ENCODE data around the gene FGFR2. TPM values are rescaled to one million over a fixed set of nuclear protein-coding genes. Genes with fewer than 3 reads are reported as not detected.
"Not testable (repeated sequence)": the region's sequence is repeated elsewhere in the genome, so short reads cannot be mapped to it uniquely, and the experiment has no call there.

Gene FGFR2
- total and polyA plus RNA-seq, 4 donors = 0.67 to 13.1 (median 5.2) TPM

GRCh38 chr10:121526801-121527221 lies 71.4 kb downstream of the FGFR2 start:
- intact Hi-C loops (cut with DNase I) = no loop called here
- no peaks in the 10 kb centered on the region for H3K9me3 ChIP-seq (ENCODE audit: control insufficient read depth, low read length)
- 90 to 94% methylated on average over 8 of the region's 8 CpGs for WGBS, 2 donors
- H3K27ac ChIP-seq (ENCODE audit: low read depth in 1 of 2, low read length in 2 of 2) = no peak overlapping the region
- no peak overlapping the region for H3K4me3 ChIP-seq (ENCODE audit: low read length in 2 of 2)
- ATAC-seq (ENCODE audit: low FRiP score) = no peak
- no peak for DNase-seq
- no peaks in the 10 kb centered on the region for H3K27me3 ChIP-seq (ENCODE audit: control insufficient read depth in 1 of 2, insufficient read depth in 2 of 2, low read length in 1 of 2)
- H3K36me3 ChIP-seq (ENCODE audit: control insufficient read depth in 1 of 2, insufficient read depth in 2 of 2, low read length in 1 of 2) = peaks cover 0 to 4% of the 10 kb centered on the region in 2 donors
- H3K4me1 ChIP-seq (ENCODE audit: control insufficient read depth in 1 of 2, insufficient read depth in 2 of 2, low read length in 2 of 2) = peaks cover 0 to 3% of the 10 kb centered on the region in 2 donors

- intact Hi-C loops (cut with DNase I) = no loop called here
- peaks cover 0 to 4% of the 10 kb centered on the region in 2 donors for H3K36me3 ChIP-seq (ENCODE audit: control insufficient read depth in 1 of 2, insufficient read depth in 2 of 2, low read length in 1 of 2)
- ATAC-seq (ENCODE audit: low FRiP score) (no peak), DNase-seq (no peak)
- no peaks in the 10 kb centered on the region for H3K9me3 ChIP-seq (ENCODE audit: control insufficient read depth, low read length)
- H3K27me3 ChIP-seq (ENCODE audit: control insufficient read depth in 1 of 2, insufficient read depth in 2 of 2, low read length in 1 of 2) = no peaks in the 10 kb centered on the region
- H3K27ac ChIP-seq (ENCODE audit: low read depth in 1 of 2, low read length in 2 of 2) = no peak overlapping the region
- WGBS, 2 donors = 96% methylated on average over 11 of the region's 11 CpGs
- H3K4me1 ChIP-seq (ENCODE audit: control insufficient read depth in 1 of 2, insufficient read depth in 2 of 2, low read length in 2 of 2) = peaks cover 0 to 3% of the 10 kb centered on the region in 2 donors
- no peak overlapping the region for H3K4me3 ChIP-seq (ENCODE audit: low read length in 2 of 2)
These were observed 72.0 kb downstream of the FGFR2 start for GRCh38 chr10:121526135-121526790.

- Histone ChIP-seq H3K4me3 (ENCODE audit: low read length in 2 of 2) (no peak overlapping the region), H3K36me3 (ENCODE audit: control insufficient read depth in 1 of 2, insufficient read depth in 2 of 2, low read length in 1 of 2) (peaks cover 0 to 4% of the 10 kb centered on the region in 2 donors), H3K27me3 (ENCODE audit: control insufficient read depth in 1 of 2, insufficient read depth in 2 of 2, low read length in 1 of 2) (no peaks in the 10 kb centered on the region), H3K4me1 (ENCODE audit: control insufficient read depth in 1 of 2, insufficient read depth in 2 of 2, low read length in 2 of 2) (peaks cover 0 to 3% of the 10 kb centered on the region in 2 donors), H3K27ac (ENCODE audit: low read depth in 1 of 2, low read length in 2 of 2) (no peak overlapping the region), H3K9me3 (ENCODE audit: control insufficient read depth, low read length) (no peaks in the 10 kb centered on the region)
- WGBS, 2 donors = 89 to 96% methylated on average over 16 of the region's 16 CpGs
- ATAC-seq (ENCODE audit: low FRiP score) = no peak
- DNase-seq = no peak
- intact Hi-C loops (cut with DNase I) = no loop called here
These were observed 72.8 kb downstream of the FGFR2 start for GRCh38 chr10:121525251-121526134.

- WGBS, 2 donors = 77 to 78% methylated on average over 17 of the region's 17 CpGs
- intact Hi-C loops (cut with DNase I) = no loop called here
- ATAC-seq (ENCODE audit: low FRiP score) (no peak), DNase-seq (no peak)
- peaks cover 0 to 4% of the 10 kb centered on the region in 2 donors for H3K36me3 ChIP-seq (ENCODE audit: control insufficient read depth in 1 of 2, insufficient read depth in 2 of 2, low read length in 1 of 2)
- H3K27ac ChIP-seq (ENCODE audit: low read depth in 1 of 2, low read length in 2 of 2) = no peak overlapping the region
- no peak overlapping the region for H3K4me3 ChIP-seq (ENCODE audit: low read length in 2 of 2)
- peaks cover 0 to 3% of the 10 kb centered on the region in 2 donors for H3K4me1 ChIP-seq (ENCODE audit: control insufficient read depth in 1 of 2, insufficient read depth in 2 of 2, low read length in 2 of 2)
- H3K9me3 ChIP-seq (ENCODE audit: control insufficient read depth, low read length) = no peaks in the 10 kb centered on the region
- no peaks in the 10 kb centered on the region for H3K27me3 ChIP-seq (ENCODE audit: control insufficient read depth in 1 of 2, insufficient read depth in 2 of 2, low read length in 1 of 2)
These were observed 74.0 kb downstream of the FGFR2 start for GRCh38 chr10:121524157-121524817.

GRCh38 chr10:121522831-121523230 lies 75.4 kb downstream of the FGFR2 start:
- H3K4me1 ChIP-seq (ENCODE audit: control insufficient read depth in 1 of 2, insufficient read depth in 2 of 2, low read length in 2 of 2) = peaks cover 0 to 3% of the 10 kb centered on the region in 2 donors
- no peak overlapping the region for H3K4me3 ChIP-seq (ENCODE audit: low read length in 2 of 2)
- no peak overlapping the region for H3K27ac ChIP-seq (ENCODE audit: low read depth in 1 of 2, low read length in 2 of 2)
- DNase-seq (no peak), ATAC-seq (ENCODE audit: low FRiP score) (no peak)
- WGBS, 2 donors = 94 to 100% methylated on average over 1 of the region's 1 CpG
- H3K27me3 ChIP-seq (ENCODE audit: control insufficient read depth in 1 of 2, insufficient read depth in 2 of 2, low read length in 1 of 2) = no peaks in the 10 kb centered on the region
- H3K36me3 ChIP-seq (ENCODE audit: control insufficient read depth in 1 of 2, insufficient read depth in 2 of 2, low read length in 1 of 2) = peaks cover 0 to 4% of the 10 kb centered on the region in 2 donors
- H3K9me3 ChIP-seq (ENCODE audit: control insufficient read depth, low read length) = no peaks in the 10 kb centered on the region
- intact Hi-C loops (cut with DNase I) = no loop called here

- 87 to 88% methylated on average over 11 of the region's 11 CpGs for whole genome bisulfite sequencing, 2 donors
- H3K4me1 ChIP-seq (ENCODE audit: control insufficient read depth in 1 of 2, insufficient read depth in 2 of 2, low read length in 2 of 2) = peaks cover 0 to 3% of the 10 kb centered on the region in 2 donors
- H3K27ac ChIP-seq (ENCODE audit: low read depth in 1 of 2, low read length in 2 of 2) = no peak overlapping the region
These were observed 76.3 kb downstream of the FGFR2 start for GRCh38 chr10:121521794-121522556.

GRCh38 chr10:121520526-121520925 lies 77.7 kb downstream of the FGFR2 start:
- H3K4me1 ChIP-seq (ENCODE audit: control insufficient read depth in 1 of 2, insufficient read depth in 2 of 2, low read length in 2 of 2); H3K4me3 ChIP-seq (ENCODE audit: low read length in 2 of 2); H3K9me3 ChIP-seq (ENCODE audit: control insufficient read depth, low read length); ATAC-seq (ENCODE audit: low FRiP score); intact Hi-C loops (cut with DNase I); H3K27me3 ChIP-seq (ENCODE audit: control insufficient read depth in 1 of 2, insufficient read depth in 2 of 2, low read length in 1 of 2); H3K27ac ChIP-seq (ENCODE audit: low read depth in 1 of 2, low read length in 2 of 2); DNase-seq; H3K36me3 ChIP-seq (ENCODE audit: control insufficient read depth in 1 of 2, insufficient read depth in 2 of 2, low read length in 1 of 2): not testable (repeated sequence)
- 96 to 98% methylated on average over 6 of the region's 6 CpGs for WGBS, 2 donors

More at GRCh38 chr10:121521794-121522556, 76.3 kb downstream of the FGFR2 start:
- ATAC-seq (ENCODE audit: low FRiP score) (no peak), DNase-seq (no peak)
- Histone ChIP-seq H3K9me3 (ENCODE audit: control insufficient read depth, low read length) (no peaks in the 10 kb centered on the region), H3K27me3 (ENCODE audit: control insufficient read depth in 1 of 2, insufficient read depth in 2 of 2, low read length in 1 of 2) (no peaks in the 10 kb centered on the region), H3K36me3 (ENCODE audit: control insufficient read depth in 1 of 2, insufficient read depth in 2 of 2, low read length in 1 of 2) (peaks cover 0 to 4% of the 10 kb centered on the region in 2 donors), H3K4me3 (ENCODE audit: low read length in 2 of 2) (no peak overlapping the region)
- intact Hi-C loops (cut with DNase I) = no loop called here

GRCh38 chr10:121519901-121520493 lies 78.2 kb downstream of the FGFR2 start:
- no peak for DNase-seq
- Histone ChIP-seq H3K27ac (ENCODE audit: low read depth in 1 of 2, low read length in 2 of 2) (no peak overlapping the region), H3K27me3 (ENCODE audit: control insufficient read depth in 1 of 2, insufficient read depth in 2 of 2, low read length in 1 of 2) (no peaks in the 10 kb centered on the region), H3K4me1 (ENCODE audit: control insufficient read depth in 1 of 2, insufficient read depth in 2 of 2, low read length in 2 of 2) (peaks cover 0 to 3% of the 10 kb centered on the region in 2 donors), H3K4me3 (ENCODE audit: low read length in 2 of 2) (no peak overlapping the region), H3K36me3 (ENCODE audit: control insufficient read depth in 1 of 2, insufficient read depth in 2 of 2, low read length in 1 of 2) (no peaks in the 10 kb centered on the region), H3K9me3 (ENCODE audit: control insufficient read depth, low read length) (no peaks in the 10 kb centered on the region)
- intact Hi-C loops (cut with DNase I) = no loop called here
- 83 to 86% methylated on average over 17 of the region's 17 CpGs for WGBS, 2 donors
- no peak for ATAC-seq (ENCODE audit: low FRiP score)
